Urothelium cell line (cell line): ENCODE results near the gene NCOA7.
A peak's percentile ranks its signal among the peaks of the same experiment; 100 is the strongest.

ENCODE experiments used
- DNase-seq: peaks from one replicate; pipeline ENCODE4 v3.0.0; 2011; ENCODE audit warnings: low spot score, mixed read lengths
- FAIRE-seq: peaks from 2 replicates; lab custom pipeline; 2011; peaks lifted over from hg19 to GRCh38; lab: Jason Lieb, UNC

The NCOA7 gene

GRCh38 chr6:125810445-125810844 lies 19.7 kb downstream of the NCOA7 start:
- no peak for DNase-seq
- FAIRE-seq: no peak

- DNase-seq: no peak
- FAIRE-seq: no peak
Observed at GRCh38 chr6:125811259-125811658, 20.5 kb downstream of the NCOA7 start.

GRCh38 chr6:125812394-125813292 lies 21.9 kb downstream of the NCOA7 start:
- FAIRE-seq (no peak), DNase-seq (peak; percentile 58)

GRCh38 chr6:125814481-125814880 lies 23.7 kb downstream of the NCOA7 start:
- FAIRE-seq (no peak), DNase-seq (no peak)

- no peak for FAIRE-seq
- DNase-seq: no peak
Observed at GRCh38 chr6:125815080-125815910, 24.5 kb downstream of the NCOA7 start.

GRCh38 chr6:125816828-125817280 lies 26.1 kb downstream of the NCOA7 start:
- no peak for FAIRE-seq
- no peak for DNase-seq

- FAIRE-seq: no peak
Observed at GRCh38 chr6:125818225-125818657, 27.5 kb downstream of the NCOA7 start.

GRCh38 chr6:125818772-125819260 lies 28.1 kb downstream of the NCOA7 start:
- FAIRE-seq: no peak
- DNase-seq: no peak

More at GRCh38 chr6:125818225-125818657, 27.5 kb downstream of the NCOA7 start:
- no peak for DNase-seq

GRCh38 chr6:125819535-125820326 lies 29.0 kb downstream of the NCOA7 start:
- FAIRE-seq (no peak), DNase-seq (no peak)

- DNase-seq (no peak), FAIRE-seq (no peak)
Observed at GRCh38 chr6:125821825-125822281, 31.1 kb downstream of the NCOA7 start.

- FAIRE-seq: no peak
- no peak for DNase-seq
Observed at GRCh38 chr6:125823180-125823579, 32.4 kb downstream of the NCOA7 start.

- no peak for DNase-seq
- no peak for FAIRE-seq
Observed at GRCh38 chr6:125824946-125825771, 34.4 kb downstream of the NCOA7 start.

- no peak for FAIRE-seq
- DNase-seq: no peak
Observed at GRCh38 chr6:125826695-125827463, 36.1 kb downstream of the NCOA7 start.

GRCh38 chr6:125827788-125828320 lies 37.1 kb downstream of the NCOA7 start:
- FAIRE-seq: no peak

GRCh38 chr6:125828476-125829039 lies 37.8 kb downstream of the NCOA7 start:
- FAIRE-seq (no peak), DNase-seq (no peak)

More at GRCh38 chr6:125827788-125828320, 37.1 kb downstream of the NCOA7 start:
- DNase-seq: no peak

GRCh38 chr6:125829433-125829832 lies 38.7 kb downstream of the NCOA7 start:
- DNase-seq (no peak), FAIRE-seq (no peak)

GRCh38 chr6:125831659-125832058 lies 40.9 kb downstream of the NCOA7 start:
- FAIRE-seq: no peak

More at GRCh38 chr6:125831659-125832058, 40.9 kb downstream of the NCOA7 start:
- DNase-seq: no peak
